Adipose tissue (tissue), 3 donors: ENCODE data around the gene PIK3R3. TPM values are rescaled to one million over a fixed set of nuclear protein-coding genes. Genes with fewer than 3 reads are reported as not detected.
"Not testable (repeated sequence)": the region's sequence is repeated elsewhere in the genome, so short reads cannot be mapped to it uniquely, and the experiment has no call there.

Source experiments
- H3K27ac ChIP-seq: one replicate; pipeline ENCODE4 v1.5.1; 2013; ENCODE audit warnings: low read depth, low read length
- WGBS, 3 donors: extraction: QIAGEN DNeasy Blood & Tissue Kit; methylation state at CpG; one replicate each; pipeline ENCODE4 v1.1.7; 2013; 5-methylcytosine and 5-hydroxymethylcytosine counted together
- polyA plus RNA-seq, 3 donors: library from polyadenylated mRNA; stranded (reverse); fragments of 200-250 nt; gene quantifications; one replicate each; pipeline ENCODE4 v1.2.3, GENCODE V29; 2013
- donor health status: healthy with polysubstance abuse.
- donor health status: Bipolar disorder and iron deficiency.
- donor health status: healthy.

PIK3R3 gene
- polyA plus RNA-seq, 3 donors: 4.2 to 36.5 (median 16.4) TPM

- WGBS, 3 donors: 40 to 80% (median 50%) methylated on average over 1 of the region's 1 CpG
- no peak overlapping the region for H3K27ac ChIP-seq
Observed at GRCh38 chr1:46081619-46082018, 50.8 kb downstream of the PIK3R3 start.

GRCh38 chr1:46081206-46081605 is 51.2 kb downstream of the PIK3R3 start:
- WGBS, 3 donors: 67 to 82% (median 75%) methylated on average over 7 of the region's 7 CpGs
- H3K27ac ChIP-seq: no peak overlapping the region

GRCh38 chr1:46080257-46080656 is 52.2 kb downstream of the PIK3R3 start:
- H3K27ac ChIP-seq: no peak overlapping the region
- 80 to 89% (median 87%) methylated on average over 3 of the region's 3 CpGs for WGBS, 3 donors

GRCh38 chr1:46077644-46078043 is 54.8 kb downstream of the PIK3R3 start:
- no peak overlapping the region for H3K27ac ChIP-seq
- WGBS, 3 donors: 87 to 98% (median 96%) methylated on average over 4 of the region's 4 CpGs

GRCh38 chr1:46076343-46076742 is 56.1 kb downstream of the PIK3R3 start:
- no peak overlapping the region for H3K27ac ChIP-seq
- WGBS, 3 donors: 75 to 85% (median 81%) methylated on average over 2 of the region's 2 CpGs

- H3K27ac ChIP-seq: no peak overlapping the region
- 97 to 100% (median 98%) methylated on average over 1 of the region's 1 CpG for WGBS, 3 donors
Observed at GRCh38 chr1:46072975-46073374, 59.5 kb downstream of the PIK3R3 start.

- WGBS, 3 donors: 59 to 80% (median 65%) methylated on average over 6 of the region's 6 CpGs
- no peak overlapping the region for H3K27ac ChIP-seq
Observed at GRCh38 chr1:46070164-46070814, 62.1 kb downstream of the PIK3R3 start.

GRCh38 chr1:46068525-46068924 is 63.9 kb downstream of the PIK3R3 start:
- no peak overlapping the region for H3K27ac ChIP-seq
- 86 to 91% (median 89%) methylated on average over 3 of the region's 3 CpGs for WGBS, 3 donors

- H3K27ac ChIP-seq: no peak overlapping the region
- whole genome bisulfite sequencing, 3 donors: 90 to 97% (median 96%) methylated on average over 1 of the region's 1 CpG
Observed at GRCh38 chr1:46067652-46068051, 64.8 kb downstream of the PIK3R3 start.

GRCh38 chr1:46065405-46065804 is 67.0 kb downstream of the PIK3R3 start:
- no peak overlapping the region for H3K27ac ChIP-seq

- WGBS, 3 donors: 71 to 96% (median 88%) methylated on average over 1 of the region's 1 CpG
- H3K27ac ChIP-seq: no peak overlapping the region
Observed at GRCh38 chr1:46064708-46065107, 67.7 kb downstream of the PIK3R3 start.

- no peak overlapping the region for H3K27ac ChIP-seq
- WGBS, 3 donors: 74 to 79% (median 77%) methylated on average over 4 of the region's 4 CpGs
Observed at GRCh38 chr1:46062651-46063319, 69.6 kb downstream of the PIK3R3 start.

GRCh38 chr1:46061146-46061545 is 71.3 kb downstream of the PIK3R3 start:
- WGBS, 3 donors: 63 to 74% (median 65%) methylated on average over 3 of the region's 3 CpGs
- H3K27ac ChIP-seq: no peak overlapping the region

- 90 to 91% (median 90%) methylated on average over 5 of the region's 5 CpGs for WGBS, 3 donors
- H3K27ac ChIP-seq: no peak overlapping the region
Observed at GRCh38 chr1:46058936-46059335, 73.5 kb downstream of the PIK3R3 start.

GRCh38 chr1:46057781-46058180 is 74.6 kb downstream of the PIK3R3 start:
- WGBS, 3 donors: 96 to 98% (median 98%) methylated on average over 3 of the region's 3 CpGs

GRCh38 chr1:46057215-46057614 is 75.2 kb downstream of the PIK3R3 start:
- not testable (repeated sequence) for H3K27ac ChIP-seq
- 67 to 82% (median 77%) methylated on average over 4 of the region's 4 CpGs for WGBS, 3 donors

More at GRCh38 chr1:46057781-46058180, 74.6 kb downstream of the PIK3R3 start:
- H3K27ac ChIP-seq: no peak overlapping the region

GRCh38 chr1:46056325-46056724 is 76.1 kb downstream of the PIK3R3 start:
- WGBS, 3 donors: 94 to 96% (median 96%) methylated on average over 5 of the region's 5 CpGs
- no peak overlapping the region for H3K27ac ChIP-seq

- no peak overlapping the region for H3K27ac ChIP-seq
- WGBS, 3 donors: 71 to 83% (median 71%) methylated on average over 2 of the region's 2 CpGs
Observed at GRCh38 chr1:46053734-46054133, 78.7 kb downstream of the PIK3R3 start.

- WGBS, 3 donors: 76 to 91% (median 87%) methylated on average over 5 of the region's 5 CpGs
- H3K27ac ChIP-seq: no peak overlapping the region
Observed at GRCh38 chr1:46044116-46044515, 88.3 kb downstream of the PIK3R3 start.

GRCh38 chr1:46043458-46044017 is 88.9 kb downstream of the PIK3R3 start:
- 56 to 79% (median 56%) methylated on average over 11 of the region's 11 CpGs for WGBS, 3 donors
- H3K27ac ChIP-seq: no peak overlapping the region
